Measurements from ENCODE around the gene PARP6.

DNA sequence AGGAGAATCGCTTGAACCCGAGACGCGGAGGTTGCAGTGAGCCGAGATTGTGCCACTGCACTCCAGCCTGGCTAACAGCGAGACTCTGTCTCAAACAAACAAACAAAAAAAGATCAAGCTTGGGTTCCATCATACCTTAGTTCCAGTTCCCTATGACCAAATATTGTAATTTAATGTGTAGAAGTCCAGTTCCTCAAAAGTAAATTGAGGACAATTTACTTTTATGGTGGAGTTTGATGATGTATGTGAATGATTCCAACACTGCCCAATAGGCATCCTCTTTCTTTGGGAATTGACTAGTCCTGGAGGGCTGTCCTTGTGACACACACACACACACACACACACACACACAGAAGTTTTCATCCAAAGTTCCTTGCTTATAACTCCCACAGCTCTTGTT lies 38.6 kb downstream of the PARP6 start:
- TF ChIP-seq CTCF (IDR thresholded peaks at IDR 0.05) (no peak), NR2C2 (CRISPR knock-in tag; IDR thresholded peaks at IDR 0.05) (no peak), MAX (CRISPR knock-in tag; IDR thresholded peaks at IDR 0.05) (no peak)
- TF ChIP-seq, protein P1, sequence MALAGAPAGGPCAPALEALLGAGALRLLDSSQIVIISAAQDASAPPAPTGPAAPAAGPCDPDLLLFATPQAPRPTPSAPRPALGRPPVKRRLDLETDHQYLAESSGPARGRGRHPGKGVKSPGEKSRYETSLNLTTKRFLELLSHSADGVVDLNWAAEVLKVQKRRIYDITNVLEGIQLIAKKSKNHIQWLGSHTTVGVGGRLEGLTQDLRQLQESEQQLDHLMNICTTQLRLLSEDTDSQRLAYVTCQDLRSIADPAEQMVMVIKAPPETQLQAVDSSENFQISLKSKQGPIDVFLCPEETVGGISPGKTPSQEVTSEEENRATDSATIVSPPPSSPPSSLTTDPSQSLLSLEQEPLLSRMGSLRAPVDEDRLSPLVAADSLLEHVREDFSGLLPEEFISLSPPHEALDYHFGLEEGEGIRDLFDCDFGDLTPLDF (CRISPR knock-in tag; IDR thresholded peaks at IDR 0.05) = no peak
- TF ChIP-seq, protein P2, sequence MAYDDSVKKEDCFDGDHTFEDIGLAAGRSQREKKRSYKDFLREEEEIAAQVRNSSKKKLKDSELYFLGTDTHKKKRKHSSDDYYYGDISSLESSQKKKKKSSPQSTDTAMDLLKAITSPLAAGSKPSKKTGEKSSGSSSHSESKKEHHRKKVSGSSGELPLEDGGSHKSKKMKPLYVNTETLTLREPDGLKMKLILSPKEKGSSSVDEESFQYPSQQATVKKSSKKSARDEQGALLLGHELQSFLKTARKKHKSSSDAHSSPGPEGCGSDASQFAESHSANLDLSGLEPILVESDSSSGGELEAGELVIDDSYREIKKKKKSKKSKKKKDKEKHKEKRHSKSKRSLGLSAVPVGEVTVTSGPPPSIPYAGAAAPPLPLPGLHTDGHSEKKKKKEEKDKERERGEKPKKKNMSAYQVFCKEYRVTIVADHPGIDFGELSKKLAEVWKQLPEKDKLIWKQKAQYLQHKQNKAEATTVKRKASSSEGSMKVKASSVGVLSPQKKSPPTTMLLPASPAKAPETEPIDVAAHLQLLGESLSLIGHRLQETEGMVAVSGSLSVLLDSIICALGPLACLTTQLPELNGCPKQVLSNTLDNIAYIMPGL (CRISPR knock-in tag; IDR thresholded peaks at IDR 0.05) = no peak
- TF ChIP-seq, protein P3, sequence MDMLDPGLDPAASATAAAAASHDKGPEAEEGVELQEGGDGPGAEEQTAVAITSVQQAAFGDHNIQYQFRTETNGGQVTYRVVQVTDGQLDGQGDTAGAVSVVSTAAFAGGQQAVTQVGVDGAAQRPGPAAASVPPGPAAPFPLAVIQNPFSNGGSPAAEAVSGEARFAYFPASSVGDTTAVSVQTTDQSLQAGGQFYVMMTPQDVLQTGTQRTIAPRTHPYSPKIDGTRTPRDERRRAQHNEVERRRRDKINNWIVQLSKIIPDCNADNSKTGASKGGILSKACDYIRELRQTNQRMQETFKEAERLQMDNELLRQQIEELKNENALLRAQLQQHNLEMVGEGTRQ (CRISPR knock-in tag; IDR thresholded peaks at IDR 0.05) = no peak
- TF ChIP-seq, protein P4, sequence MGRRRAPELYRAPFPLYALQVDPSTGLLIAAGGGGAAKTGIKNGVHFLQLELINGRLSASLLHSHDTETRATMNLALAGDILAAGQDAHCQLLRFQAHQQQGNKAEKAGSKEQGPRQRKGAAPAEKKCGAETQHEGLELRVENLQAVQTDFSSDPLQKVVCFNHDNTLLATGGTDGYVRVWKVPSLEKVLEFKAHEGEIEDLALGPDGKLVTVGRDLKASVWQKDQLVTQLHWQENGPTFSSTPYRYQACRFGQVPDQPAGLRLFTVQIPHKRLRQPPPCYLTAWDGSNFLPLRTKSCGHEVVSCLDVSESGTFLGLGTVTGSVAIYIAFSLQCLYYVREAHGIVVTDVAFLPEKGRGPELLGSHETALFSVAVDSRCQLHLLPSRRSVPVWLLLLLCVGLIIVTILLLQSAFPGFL (CRISPR knock-in tag; IDR thresholded peaks at IDR 0.05; ENCODE audit: borderline replicate concordance) = no peak
